Measurements from ENCODE around the gene VPS72. TPM values are rescaled to one million over a fixed set of nuclear protein-coding genes. Genes with fewer than 3 reads are reported as not detected.

Gene VPS72
- total RNA-seq, 4 donors from 2014 or later: 62.2 to 95.8 (median 68.9) TPM

DNA sequence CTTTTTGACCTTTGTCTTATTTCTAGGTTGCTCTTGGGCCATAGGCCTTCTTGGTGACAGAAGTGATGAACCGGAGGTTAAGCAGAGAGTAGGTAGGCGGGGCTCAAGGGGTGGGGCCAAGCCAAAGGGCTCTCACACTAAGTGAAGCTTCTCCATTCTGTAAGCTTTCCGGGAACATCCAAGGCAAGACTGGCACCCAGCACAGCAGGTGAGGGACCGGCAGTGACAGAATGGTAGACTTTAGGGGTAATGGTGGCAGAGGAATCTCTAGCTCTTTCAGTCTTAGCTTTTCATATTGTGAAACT lies 33.5 kb downstream of the VPS72 start, which contains the start of gene TNFAIP8L2:
Gene TNFAIP8L2 (plus strand): TSS at position 135 of the 305 bp plus-strand sequence. CDS start 2,049 bp downstream, outside the sequence.
- intact Hi-C loops (cut with DNase I; ENCODE audit: low total_unique reads) (loop anchor here (1.0 to 2.0 kb wide), 2 partner anchors 57 to 86 kb away; partner anchors contain the start of gene GABPB2), in situ Hi-C loops (cut with MboI; ENCODE audit: low sequenced_read_pairs in 4 of 4) (loop anchor here in 3 of 4 donors (5.0 to 10.0 kb wide), 2 partner anchors 52 to 59 kb away; no protein-coding TSS in a partner anchor)
- H3K36me3 ChIP-seq: peaks cover 0 to 29% of the 10 kb centered on the region in 2 donors
- H3K4me1 ChIP-seq: peaks cover 16 to 17% of the 10 kb centered on the region in 2 donors
- H3K4me3 ChIP-seq: peak within 1 kb of the TSS in 1 of 4 donors; percentile 33
- peak in 1 of 2 donors; percentile 22 for ATAC-seq
- H3K9me3 ChIP-seq: no peaks in the 10 kb centered on the region
- H3K27ac ChIP-seq: peak within 1 kb of the TSS in 2 of 4 donors; percentile 12 to 29
- DNase-seq: peak in 1 of 2 donors; percentile 30
- TF ChIP-seq, protein P1, sequence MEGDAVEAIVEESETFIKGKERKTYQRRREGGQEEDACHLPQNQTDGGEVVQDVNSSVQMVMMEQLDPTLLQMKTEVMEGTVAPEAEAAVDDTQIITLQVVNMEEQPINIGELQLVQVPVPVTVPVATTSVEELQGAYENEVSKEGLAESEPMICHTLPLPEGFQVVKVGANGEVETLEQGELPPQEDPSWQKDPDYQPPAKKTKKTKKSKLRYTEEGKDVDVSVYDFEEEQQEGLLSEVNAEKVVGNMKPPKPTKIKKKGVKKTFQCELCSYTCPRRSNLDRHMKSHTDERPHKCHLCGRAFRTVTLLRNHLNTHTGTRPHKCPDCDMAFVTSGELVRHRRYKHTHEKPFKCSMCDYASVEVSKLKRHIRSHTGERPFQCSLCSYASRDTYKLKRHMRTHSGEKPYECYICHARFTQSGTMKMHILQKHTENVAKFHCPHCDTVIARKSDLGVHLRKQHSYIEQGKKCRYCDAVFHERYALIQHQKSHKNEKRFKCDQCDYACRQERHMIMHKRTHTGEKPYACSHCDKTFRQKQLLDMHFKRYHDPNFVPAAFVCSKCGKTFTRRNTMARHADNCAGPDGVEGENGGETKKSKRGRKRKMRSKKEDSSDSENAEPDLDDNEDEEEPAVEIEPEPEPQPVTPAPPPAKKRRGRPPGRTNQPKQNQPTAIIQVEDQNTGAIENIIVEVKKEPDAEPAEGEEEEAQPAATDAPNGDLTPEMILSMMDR (IDR thresholded peaks at IDR 0.05 in 4 of 5, conservative IDR thresholded peaks at IDR 0.05 in 1 of 5): no peak
- no peak for TF ChIP-seq POLR2A (IDR thresholded peaks at IDR 0.05)
- no peaks in the 10 kb centered on the region for H3K27me3 ChIP-seq

DNA sequence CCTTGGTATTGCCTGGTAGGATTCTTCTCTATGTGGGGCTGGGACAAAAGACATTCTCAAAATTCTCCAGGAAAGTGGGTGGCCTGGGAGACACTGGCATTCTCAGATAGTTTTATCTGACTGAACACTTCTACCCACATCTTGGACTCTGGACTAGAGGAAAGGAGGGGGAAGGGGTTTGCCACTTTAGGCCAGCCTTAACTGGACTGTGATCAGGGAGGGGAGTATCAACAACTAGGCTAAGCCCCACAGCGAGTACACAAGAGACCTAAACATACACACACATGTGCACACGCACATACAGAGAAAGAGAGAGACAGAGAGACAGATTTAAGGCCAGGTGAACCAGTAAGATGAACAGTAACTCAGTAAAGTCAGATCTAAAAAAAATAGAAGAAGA lies 42.3 kb downstream of the VPS72 start:
- in situ Hi-C loops (cut with MboI; ENCODE audit: low sequenced_read_pairs in 4 of 4): no loop called here

DNA sequence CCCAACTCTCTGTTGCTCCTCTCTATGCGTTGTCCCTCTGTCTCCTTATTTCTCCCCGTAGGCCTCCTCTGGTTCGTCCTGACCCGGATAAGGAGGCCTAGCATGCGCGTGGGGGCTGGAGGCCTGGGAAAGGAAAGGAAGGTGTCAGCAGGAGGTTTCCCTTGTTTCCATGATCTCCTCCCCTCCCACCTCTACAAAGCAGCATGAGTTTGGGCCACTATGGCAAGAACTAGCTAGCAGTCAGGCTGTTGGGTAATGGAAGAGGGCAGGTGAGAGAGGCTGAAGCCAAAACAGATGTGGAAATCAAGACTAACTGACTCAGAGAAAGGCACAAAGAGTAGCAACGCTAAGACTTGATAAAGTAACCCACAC lies 42.9 kb downstream of the VPS72 start:
- H3K4me1 ChIP-seq: peaks cover 35 to 43% of the 10 kb centered on the region in 2 donors
- peak; percentile 44 to 53 for ATAC-seq

More for the DNA sequence above, 42.3 kb downstream of the VPS72 start:
- ATAC-seq: no peak
- H3K4me1 ChIP-seq: peaks cover 29 to 37% of the 10 kb centered on the region in 2 donors
- no peaks in the 10 kb centered on the region for H3K27me3 ChIP-seq
- H3K9me3 ChIP-seq: no peaks in the 10 kb centered on the region
- DNase-seq: peak in 1 of 2 donors; percentile 12
- intact Hi-C loops (cut with DNase I; ENCODE audit: low total_unique reads): loop anchor here (2.0 to 5.0 kb wide), 4 partner anchors 35 to 585 kb away; partner anchors contain the start of gene GABPB2
- peak overlapping the region in 3 of 4 donors; percentile 89 to 97 (median 90) for H3K4me3 ChIP-seq
- no peaks in the 10 kb centered on the region for H3K36me3 ChIP-seq
- TF ChIP-seq, protein P1 (IDR thresholded peaks at IDR 0.05 in 4 of 5, conservative IDR thresholded peaks at IDR 0.05 in 1 of 5): no peak
- peak overlapping the region; percentile 95 to 99 (median 98) for H3K27ac ChIP-seq

DNA sequence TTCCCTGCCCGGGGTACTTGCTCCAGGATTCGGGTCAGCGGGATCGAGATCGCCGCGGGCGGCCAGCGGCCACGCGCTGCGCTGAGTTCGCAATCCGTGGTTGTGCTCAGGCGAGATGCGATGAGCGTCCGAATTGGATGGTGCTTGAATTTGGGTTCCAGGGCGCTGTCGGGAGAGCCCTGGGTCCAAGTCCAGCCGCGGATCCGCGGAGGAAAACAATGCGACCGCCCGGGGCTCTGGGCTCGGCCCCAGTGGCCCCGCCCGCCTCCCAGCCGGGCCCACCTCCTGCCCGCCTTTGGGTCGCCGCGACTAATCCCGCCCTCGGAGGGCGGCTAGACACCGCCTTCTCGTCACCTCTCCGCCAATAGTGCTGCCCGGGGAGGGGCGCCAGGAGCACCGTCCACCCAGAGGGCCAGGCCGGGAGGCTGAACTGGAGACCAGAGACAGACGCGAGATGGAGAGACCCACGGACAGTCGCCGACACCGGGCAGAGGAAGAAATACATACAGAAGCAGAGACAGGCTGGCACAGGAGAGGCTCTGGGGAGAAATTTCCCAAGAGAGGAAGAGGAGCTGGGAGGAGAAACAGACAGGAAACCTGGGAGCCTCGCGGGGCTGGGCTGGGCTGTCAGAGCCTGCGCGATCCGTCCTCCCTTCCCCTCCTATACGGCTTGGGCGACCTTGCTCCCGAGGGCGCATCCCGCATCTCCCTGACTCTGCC lies 43.4 kb downstream of the VPS72 start, which contains the start of gene SEMA6C:
Gene SEMA6C (minus strand): TSS at position 220 of the 720 bp plus-strand sequence. CDS start 4,010 bp downstream, outside the sequence.
- ATAC-seq: peak; percentile 52 to 66
- DNase-seq: peak; percentile 97 to 98
- in situ Hi-C loops (cut with MboI; ENCODE audit: low sequenced_read_pairs in 4 of 4) (no loop called here), intact Hi-C loops (cut with DNase I; ENCODE audit: low total_unique reads) (loop anchor here (1.0 to 5.0 kb wide), 5 partner anchors 19 to 584 kb away; partner anchors contain the start of genes GABPB2 and LYSMD1)
- TF ChIP-seq, protein P1 (IDR thresholded peaks at IDR 0.05 in 4 of 5, conservative IDR thresholded peaks at IDR 0.05 in 1 of 5): peak in 1 of 5 experiments; percentile 8
- TF ChIP-seq POLR2A (IDR thresholded peaks at IDR 0.05): peak; percentile 97 to 98
- Histone ChIP-seq H3K4me1 (peaks cover 40 to 48% of the 10 kb centered on the region in 2 donors), H3K27me3 (no peaks in the 10 kb centered on the region), H3K36me3 (no peaks in the 10 kb centered on the region), H3K27ac (peak within 1 kb of the TSS; percentile 95 to 99 (median 98)), H3K9me3 (no peaks in the 10 kb centered on the region), H3K4me3 (peak within 1 kb of the TSS; percentile 89 to 97 (median 92))

More for the DNA sequence above, 42.9 kb downstream of the VPS72 start:
- peak; percentile 43 to 75 for DNase-seq
- intact Hi-C loops (cut with DNase I; ENCODE audit: low total_unique reads): loop anchor here (2.0 to 5.0 kb wide), 4 partner anchors 35 to 585 kb away; partner anchors contain the start of gene GABPB2
- no peaks in the 10 kb centered on the region for H3K9me3 ChIP-seq
- H3K4me3 ChIP-seq: peak overlapping the region; percentile 89 to 97 (median 92)
- H3K36me3 ChIP-seq: no peaks in the 10 kb centered on the region
- TF ChIP-seq, protein P1 (IDR thresholded peaks at IDR 0.05 in 4 of 5, conservative IDR thresholded peaks at IDR 0.05 in 1 of 5): no peak
- no peak for TF ChIP-seq POLR2A (IDR thresholded peaks at IDR 0.05)
- H3K27ac ChIP-seq: peak overlapping the region; percentile 95 to 99 (median 98)
- in situ Hi-C loops (cut with MboI; ENCODE audit: low sequenced_read_pairs in 4 of 4): no loop called here
- H3K27me3 ChIP-seq: no peaks in the 10 kb centered on the region
